T47D (cell line): ENCODE results near the gene NEUROD2.
"Not testable (repeated sequence)": the region's sequence is repeated elsewhere in the genome, so short reads cannot be mapped to it uniquely, and the experiment has no call there.

Experiments used
- DNase-seq, 2 experiments: peaks; one replicate each; pipeline versions ENCODE4 v3.0.0 to v3.0.0-alpha.2; 2011 to 2012; ENCODE audit warnings: low read depth in 1 of 2, low spot score in 1 of 2
- JUND ChIP-seq: IDR thresholded peaks from 2 replicates; pipeline ENCODE4 v1.6.1; 2012; ENCODE audit warnings: low read depth
- in situ Hi-C: cut with HindIII; loops from 2 replicates; pipeline ENCODE4 v1.10.0; 2016; ENCODE audit warnings: low sequenced_read_pairs, low pct_unique_long_range_greater_than_20kb

NEUROD2 gene

GRCh38 chr17:39591958-39592954, 15.5 kb downstream of the NEUROD2 start:
- no peak for TF ChIP-seq JUND
- peak; percentile 88 to 93 for DNase-seq
- in situ Hi-C loops, result no loop called here

- DNase-seq, in situ Hi-C loops: not testable (repeated sequence)
These were observed 17.5 kb downstream of the NEUROD2 start for GRCh38 chr17:39590180-39590579.

GRCh38 chr17:39582658-39583057, 25.1 kb downstream of the NEUROD2 start:
- DNase-seq, result no peak
- in situ Hi-C loops, result no loop called here
- no peak for TF ChIP-seq JUND

- in situ Hi-C loops, result no loop called here
- DNase-seq, result no peak
- TF ChIP-seq JUND, result no peak
These were observed 26.0 kb downstream of the NEUROD2 start for GRCh38 chr17:39581759-39582085.

- TF ChIP-seq JUND, result no peak
- in situ Hi-C loops, result no loop called here
- DNase-seq, result no peak
These were observed 26.5 kb downstream of the NEUROD2 start for GRCh38 chr17:39581071-39581758.

- TF ChIP-seq JUND, result no peak
- in situ Hi-C loops, result no loop called here
- no peak for DNase-seq
These were observed 27.6 kb downstream of the NEUROD2 start for GRCh38 chr17:39580082-39580468.

GRCh38 chr17:39579318-39580081, 28.2 kb downstream of the NEUROD2 start:
- in situ Hi-C loops, result no loop called here
- DNase-seq, result no peak
- TF ChIP-seq JUND, result no peak

- no peak for TF ChIP-seq JUND
- no peak for DNase-seq
- in situ Hi-C loops, result no loop called here
These were observed 29.4 kb downstream of the NEUROD2 start for GRCh38 chr17:39578272-39578671.

GRCh38 chr17:39576187-39576586, 31.5 kb downstream of the NEUROD2 start:
- DNase-seq, result peak; percentile 30 to 48
- in situ Hi-C loops, result no loop called here
- no peak for TF ChIP-seq JUND

GRCh38 chr17:39573447-39574298, 34.0 kb downstream of the NEUROD2 start:
- TF ChIP-seq JUND, result no peak
- in situ Hi-C loops, result no loop called here
- DNase-seq, result peak; percentile 93 to 94

- in situ Hi-C loops, result no loop called here
- DNase-seq, result no peak
- no peak for TF ChIP-seq JUND
These were observed 35.6 kb downstream of the NEUROD2 start for GRCh38 chr17:39572121-39572520.

GRCh38 chr17:39569126-39569525, 38.6 kb downstream of the NEUROD2 start:
- DNase-seq, result no peak
- TF ChIP-seq JUND, result no peak
- in situ Hi-C loops, result no loop called here
